GM19025 (cell line): ENCODE data around the gene ABR.
"Not testable (repeated sequence)": the region's sequence is repeated elsewhere in the genome, so short reads cannot be mapped to it uniquely, and the experiment has no call there.

ENCODE experiments used
- ATAC-seq: cut with Tn5 transposase; IDR thresholded peaks from one replicate; pipeline ENCODE4 v1.9.1; 2021; ENCODE audit warnings: mild to moderate bottlenecking, low read depth, moderate library complexity; ENCODE audit not compliant: unreplicated experiment

ABR gene

GRCh38 chr17:975371-975915 lies 204.3 kb downstream of the ABR start:
- no peak for ATAC-seq

DNA sequence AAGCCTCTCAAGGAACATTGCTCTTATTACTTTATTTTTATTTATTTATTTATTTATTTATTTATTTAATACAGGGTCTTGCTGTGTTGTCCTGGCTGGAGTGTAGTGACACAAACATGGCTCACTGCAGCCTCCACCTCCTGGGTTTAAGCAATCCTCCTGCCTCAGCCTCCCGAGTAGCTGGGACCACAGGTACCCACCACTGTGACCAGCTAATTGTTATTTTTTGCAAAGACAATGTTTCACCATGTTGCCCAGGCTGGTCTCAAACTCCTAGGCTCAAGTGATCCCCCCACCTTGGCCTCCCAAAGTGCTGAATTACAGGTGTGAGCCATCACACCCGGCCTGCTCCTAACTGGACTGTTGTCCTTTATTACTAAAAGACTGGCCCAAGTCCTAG lies 205.0 kb downstream of the ABR start:
- ATAC-seq: not testable (repeated sequence)

- no peak for ATAC-seq
These were observed 206.7 kb downstream of the ABR start for GRCh38 chr17:973053-973452.

- ATAC-seq: not testable (repeated sequence)
These were observed 207.9 kb downstream of the ABR start for GRCh38 chr17:971861-972260.

DNA sequence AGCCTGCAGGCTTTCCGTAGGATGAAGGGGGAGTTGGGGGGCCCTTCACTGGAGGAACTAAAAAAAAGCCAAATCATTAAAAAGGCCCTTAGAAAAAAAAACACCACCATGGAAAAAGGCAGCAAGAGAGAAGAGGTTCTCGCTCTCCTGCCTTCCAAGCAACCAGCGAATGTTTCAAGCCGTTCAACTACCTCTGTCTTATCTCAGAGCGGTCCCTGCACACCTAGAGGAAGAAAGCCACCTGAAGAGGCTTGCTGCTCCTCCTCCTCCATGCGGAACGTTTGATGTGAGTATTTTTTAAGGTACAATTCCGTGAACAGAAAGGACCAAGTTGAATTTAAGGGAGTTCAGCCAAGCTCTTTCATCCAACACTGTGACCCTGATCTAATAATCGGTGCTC lies 209.4 kb downstream of the ABR start:
- no peak for ATAC-seq

DNA sequence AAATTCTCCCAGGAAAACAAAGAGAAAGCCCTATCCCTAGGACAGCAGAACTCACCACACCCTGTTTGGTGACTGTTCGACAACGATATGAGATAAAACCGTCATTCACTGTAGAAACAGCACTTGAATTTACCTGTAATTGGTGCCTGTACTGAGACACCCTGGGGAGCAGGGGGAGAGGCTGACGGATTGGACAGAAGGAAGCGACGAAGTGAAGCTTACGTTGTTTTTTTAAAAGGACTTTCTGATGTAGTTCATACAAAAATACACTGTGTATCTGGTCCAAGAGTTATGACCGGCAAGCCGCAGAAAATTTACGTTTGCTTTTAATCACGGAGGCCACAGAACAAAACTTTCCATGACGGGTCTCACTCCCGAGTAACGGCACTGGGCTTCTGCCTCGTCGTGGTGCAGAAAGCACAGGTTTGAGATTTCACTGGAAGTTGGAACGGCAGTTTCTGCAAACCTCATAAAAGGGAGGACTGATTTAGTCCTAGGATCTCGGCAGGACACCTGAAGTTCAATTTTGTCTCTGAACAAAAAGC lies 209.9 kb downstream of the ABR start:
- no peak for ATAC-seq

GRCh38 chr17:968812-969730 lies 210.7 kb downstream of the ABR start:
- ATAC-seq: no peak

DNA sequence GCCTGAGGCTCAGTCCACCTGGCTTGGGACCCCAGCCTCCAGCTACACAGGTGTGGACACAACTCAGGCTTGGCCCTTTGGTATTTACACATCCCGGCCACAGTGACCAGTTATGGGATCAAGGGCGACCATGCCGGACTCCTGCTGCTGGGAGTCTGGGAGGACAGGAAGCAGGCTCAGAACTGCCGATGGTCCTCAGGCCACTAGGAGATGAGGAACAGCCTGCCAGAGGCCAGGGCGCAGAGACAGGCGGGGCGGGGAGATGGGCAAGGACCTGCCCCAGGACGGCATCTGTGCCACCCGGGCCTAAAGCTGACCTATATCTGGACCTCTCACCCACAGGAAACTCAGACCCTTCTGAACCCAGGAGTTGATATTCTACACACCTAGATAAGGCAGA lies 212.7 kb downstream of the ABR start:
- no peak for ATAC-seq

- ATAC-seq: no peak
These were observed 214.3 kb downstream of the ABR start for GRCh38 chr17:965311-965989.

- no peak for ATAC-seq
These were observed 214.9 kb downstream of the ABR start for GRCh38 chr17:964876-965275.

- ATAC-seq: no peak
These were observed 217.1 kb downstream of the ABR start for GRCh38 chr17:962670-963069.

DNA sequence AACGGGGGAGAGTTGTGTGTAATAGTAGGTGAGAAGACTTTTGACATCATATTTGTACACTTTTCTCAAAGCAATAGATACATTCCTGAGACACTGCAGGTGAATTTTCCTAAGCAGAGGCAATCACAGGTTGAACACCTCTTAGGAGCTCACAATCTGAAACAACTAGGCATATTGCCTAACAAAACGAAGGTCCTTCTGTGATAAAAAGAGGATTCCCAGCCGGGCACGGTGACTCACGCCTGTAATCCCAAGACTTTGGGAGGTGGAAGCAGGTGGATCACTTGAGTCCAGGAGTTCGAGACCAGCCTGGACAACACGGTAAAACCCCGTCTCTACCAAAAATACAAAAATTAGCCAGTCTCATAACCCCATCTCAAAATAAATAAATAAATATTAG lies 217.6 kb downstream of the ABR start:
- no peak for ATAC-seq

DNA sequence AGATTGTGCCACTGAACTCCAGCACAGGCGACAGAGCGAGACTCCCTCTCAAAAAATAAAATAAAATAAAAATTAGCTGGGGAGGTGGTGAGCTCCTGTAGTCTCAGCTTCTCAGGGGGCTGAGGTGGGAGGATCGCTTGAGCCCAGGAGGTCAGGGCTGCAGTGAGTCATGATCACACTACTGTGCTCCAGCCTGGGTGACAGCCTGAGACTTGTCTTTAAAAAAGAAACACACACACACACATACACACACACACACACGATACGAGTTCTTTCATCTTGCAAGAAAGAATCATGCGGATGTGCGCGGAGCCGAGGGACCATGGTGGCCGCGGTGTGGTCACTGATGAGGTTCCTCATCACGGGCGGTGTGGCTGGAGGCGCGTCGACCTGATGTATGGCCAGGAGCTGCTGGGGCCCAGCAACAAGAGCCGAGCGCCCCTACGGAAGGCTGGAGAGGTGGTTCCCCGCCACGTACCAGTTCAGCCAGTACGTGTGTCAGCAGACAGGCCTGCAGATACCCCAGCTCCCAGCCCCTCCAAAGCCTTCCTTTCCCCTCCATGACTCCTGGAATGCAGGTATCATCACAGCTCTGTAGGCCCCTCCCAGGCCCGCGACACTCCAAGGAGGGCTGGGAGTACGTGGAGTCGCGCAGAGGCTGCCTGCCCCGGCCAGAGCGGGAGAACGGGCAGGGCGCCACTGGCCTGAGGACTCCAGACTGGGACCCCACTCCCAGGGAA lies 220.9 kb downstream of the ABR start:
- ATAC-seq: no peak

DNA sequence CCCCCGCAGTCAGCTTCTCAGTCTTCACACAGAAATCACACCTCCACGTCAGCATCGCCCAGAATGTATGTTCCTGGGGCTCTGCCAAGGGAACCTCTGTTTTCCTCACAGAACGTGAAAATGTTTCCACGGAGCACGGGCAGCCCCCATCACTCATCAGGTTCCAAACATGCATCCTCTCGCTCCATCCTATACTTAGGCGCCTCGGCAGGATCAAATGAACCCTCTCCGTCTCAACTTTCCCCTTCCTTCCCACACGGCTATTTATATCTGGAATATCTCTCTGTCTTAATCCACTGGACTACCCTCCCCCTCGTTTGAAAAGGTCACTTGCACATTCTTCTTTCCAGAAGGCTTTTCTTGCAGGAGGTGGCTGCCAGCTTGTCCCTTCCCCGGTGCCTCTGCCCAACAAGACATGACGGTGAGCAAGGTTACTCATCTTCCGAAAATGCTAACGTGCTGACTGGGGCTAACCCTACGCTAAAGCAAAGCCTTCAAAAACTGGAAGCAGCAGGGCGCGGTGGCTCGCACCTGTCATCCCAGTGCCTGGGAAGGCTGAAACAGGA lies 221.8 kb downstream of the ABR start:
- no peak for ATAC-seq

- no peak for ATAC-seq
These were observed 222.9 kb downstream of the ABR start for GRCh38 chr17:956905-957304.

DNA sequence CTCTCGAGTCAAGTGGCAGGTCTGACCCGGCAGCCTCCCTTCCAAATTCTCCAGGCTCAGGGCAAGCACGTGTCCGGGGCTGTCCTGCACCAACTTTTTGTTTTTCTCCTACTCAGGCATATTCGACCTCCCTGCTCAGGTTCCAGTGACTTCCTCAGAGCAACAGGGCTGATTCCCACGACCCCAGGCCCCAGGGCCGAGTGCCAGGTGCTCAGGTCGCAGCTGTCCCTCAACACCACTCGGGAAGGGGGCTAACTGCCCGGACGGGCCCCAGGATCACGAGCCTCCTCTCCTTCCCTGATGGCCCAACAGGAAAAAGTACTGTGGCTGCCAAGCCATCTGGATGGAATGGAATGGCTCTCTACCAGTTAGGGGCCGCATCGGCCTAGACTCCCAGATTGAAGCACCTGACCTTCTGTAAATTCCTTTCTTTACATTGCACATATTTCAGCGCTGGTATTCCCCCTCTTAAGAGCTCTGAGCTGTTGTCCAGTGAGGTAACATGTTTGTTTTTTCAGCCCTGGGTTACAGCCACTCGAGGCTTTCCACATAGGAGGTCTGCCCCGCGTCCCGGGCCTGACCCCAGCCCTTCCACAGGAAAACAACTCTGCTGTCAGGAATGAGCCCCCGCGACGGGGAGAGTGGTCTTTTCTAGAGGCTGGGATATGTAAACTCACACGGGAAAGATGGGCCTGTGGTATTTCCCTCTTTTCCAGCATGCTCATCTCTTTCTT lies 225.2 kb downstream of the ABR start:
- ATAC-seq: no peak

GRCh38 chr17:953767-954166 lies 226.0 kb downstream of the ABR start:
- ATAC-seq: no peak
